GM12872 (cell line): ENCODE measurements around the gene MYO6.

Experiments used
- CTCF ChIP-seq: IDR thresholded peaks from 3 replicates; pipeline ENCODE4 v1.5.1; 2011; ENCODE audit warnings: low read depth, mild to moderate bottlenecking, low read length, moderate library complexity; ENCODE audit not compliant: insufficient read depth

Gene MYO6

GRCh38 chr6:75830959-75831885 lies 82.2 kb downstream of the MYO6 start:
- no peak for TF ChIP-seq CTCF

- no peak for TF ChIP-seq CTCF
Observed at GRCh38 chr6:75834447-75834846, 85.4 kb downstream of the MYO6 start.

GRCh38 chr6:75842191-75842590 lies 93.2 kb downstream of the MYO6 start:
- TF ChIP-seq CTCF, result no peak

GRCh38 chr6:75842732-75843131 lies 93.7 kb downstream of the MYO6 start:
- TF ChIP-seq CTCF, result no peak

- TF ChIP-seq CTCF, result no peak
Observed at GRCh38 chr6:75843396-75843795, 94.4 kb downstream of the MYO6 start.

- no peak for TF ChIP-seq CTCF
Observed at GRCh38 chr6:75848274-75848673, 99.2 kb downstream of the MYO6 start.

- TF ChIP-seq CTCF, result no peak
Observed at GRCh38 chr6:75849329-75850025, 100.4 kb downstream of the MYO6 start.
